ENCODE data around the gene CTBP1.

CTBP1 gene

DNA sequence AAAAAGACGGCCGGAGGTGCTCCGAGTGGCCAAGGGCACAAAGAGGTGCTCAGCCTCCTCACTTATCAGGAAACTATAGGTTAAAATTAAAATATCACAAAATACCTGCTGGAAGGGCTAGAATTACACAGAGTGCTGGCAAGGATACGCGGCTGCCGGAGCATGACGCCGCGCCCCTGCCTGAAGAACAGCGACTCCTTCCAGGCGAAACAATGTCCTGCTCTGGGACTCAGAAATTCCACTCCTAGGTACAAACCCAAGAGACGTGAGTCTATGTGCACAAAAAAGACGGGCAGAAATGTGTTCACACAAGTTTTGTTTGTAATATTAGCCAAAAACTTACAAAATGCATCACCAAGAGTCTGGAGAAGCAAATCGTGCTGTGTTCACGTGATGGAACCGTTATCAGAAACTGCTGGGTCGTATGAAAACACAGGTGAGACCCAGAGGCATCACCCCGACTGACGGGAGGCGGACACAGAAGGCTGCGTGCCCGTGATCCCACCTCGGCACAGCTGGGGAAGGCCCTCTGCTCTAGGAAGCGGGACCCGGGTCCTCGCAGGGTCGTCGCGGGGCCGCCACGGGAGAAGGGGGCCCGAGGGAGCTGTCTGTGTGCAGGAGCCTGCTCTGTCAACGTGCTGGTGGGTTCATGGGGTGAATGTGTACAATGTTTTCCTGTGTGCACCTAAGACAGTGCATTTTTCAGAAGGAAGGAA is 27.6 kb downstream of the CTBP1 start:
- DNase-seq = no peak

DNA sequence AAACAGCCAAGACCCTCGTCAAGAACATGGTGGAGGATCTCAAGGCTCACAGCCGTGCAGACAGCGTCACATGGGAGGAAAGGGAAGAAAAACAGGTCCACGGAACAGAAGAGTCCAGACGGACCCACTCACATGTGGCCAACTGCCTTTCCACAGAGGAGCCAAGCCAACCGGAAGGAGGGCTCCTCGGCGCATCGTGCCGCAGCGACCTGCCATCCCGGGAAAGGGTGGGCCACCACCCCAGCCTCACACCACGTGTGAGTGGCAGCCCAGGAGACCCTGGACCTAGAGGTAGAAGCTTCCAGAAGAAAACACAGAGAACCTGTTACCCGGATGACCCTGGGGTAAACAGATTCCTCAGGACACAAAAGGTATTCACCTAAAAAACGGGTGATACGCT is 28.4 kb downstream of the CTBP1 start:
- no peak for DNase-seq

DNA sequence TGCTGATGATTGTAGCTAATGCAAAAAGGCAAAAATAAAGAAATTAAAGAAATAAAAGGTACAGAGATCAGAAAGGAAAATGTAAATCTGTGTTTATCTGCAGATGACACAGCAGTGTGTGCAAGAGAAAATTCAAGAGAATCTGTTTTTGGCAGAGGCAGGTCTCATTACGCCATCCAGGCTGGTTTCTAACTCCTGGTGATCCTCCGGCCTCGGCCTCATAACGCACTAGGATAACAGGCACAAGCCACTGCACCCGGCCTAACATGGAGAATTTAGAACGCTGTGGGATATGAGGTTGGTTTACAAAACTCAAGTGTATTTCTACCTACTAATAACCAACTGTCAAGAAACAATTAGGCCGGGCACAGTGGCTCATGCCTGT is 29.4 kb downstream of the CTBP1 start:
- no peak for DNase-seq

DNA sequence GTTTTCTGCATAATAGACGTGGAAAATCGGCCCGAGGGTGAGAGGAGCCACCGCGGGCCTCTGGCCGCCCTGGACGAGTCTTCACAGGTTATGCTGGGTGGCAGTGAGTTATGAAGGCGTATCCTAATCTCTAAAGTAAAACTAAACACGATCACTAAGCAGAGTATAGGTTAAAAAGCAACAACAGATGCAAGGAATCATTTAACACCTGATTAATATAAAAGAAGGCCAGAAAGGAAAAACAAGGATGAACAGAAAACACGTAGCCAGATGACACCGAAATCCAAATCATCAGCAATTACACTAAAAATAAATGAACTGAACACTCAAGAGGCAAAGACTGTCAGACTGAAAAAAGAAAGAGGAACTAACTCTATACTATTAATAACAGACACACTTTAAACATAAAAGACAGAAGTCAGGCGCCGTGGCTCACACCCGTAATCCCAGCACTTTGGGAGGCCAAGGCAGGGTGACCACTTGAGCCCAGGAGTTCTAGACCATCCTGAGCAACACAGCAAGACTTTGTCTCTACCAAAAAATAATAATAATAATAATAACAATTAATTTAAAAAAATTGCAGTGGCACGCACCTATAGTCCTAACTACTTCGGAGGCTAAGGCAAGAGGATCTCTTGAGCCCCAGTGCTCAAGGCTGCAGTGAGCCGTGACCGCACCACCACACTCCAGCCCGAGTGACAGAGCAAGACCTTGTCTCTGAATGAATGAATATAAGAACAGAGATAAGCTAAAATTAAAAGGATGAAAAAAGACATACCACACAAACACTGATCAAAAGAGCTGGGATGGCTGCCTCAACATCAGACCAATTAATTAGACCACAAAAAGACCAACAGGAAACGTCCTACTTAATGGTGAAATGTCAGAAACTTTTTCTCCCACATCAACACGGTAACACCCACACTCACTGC is 30.0 kb downstream of the CTBP1 start:
- no peak for DNase-seq

DNA sequence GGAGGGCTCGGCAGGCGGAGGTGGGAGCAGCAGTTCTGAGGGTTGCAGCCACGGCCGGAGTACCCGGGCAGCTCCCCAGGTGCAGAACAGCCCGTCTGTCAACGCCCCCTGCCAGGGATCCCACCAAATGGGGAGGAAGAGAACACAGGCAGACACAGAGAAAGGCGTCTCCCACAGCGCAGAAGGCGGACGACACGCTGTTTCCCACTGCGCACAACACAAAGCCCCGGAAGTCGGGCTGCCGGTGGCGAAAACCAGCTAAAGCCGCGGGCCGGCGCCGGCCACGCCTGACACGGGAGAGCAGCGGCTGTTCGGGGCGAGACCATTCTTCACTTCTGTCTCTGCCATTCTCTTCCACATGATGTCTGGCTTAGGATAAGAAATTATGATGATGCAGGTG is 31.6 kb downstream of the CTBP1 start:
- no peak for DNase-seq

DNA sequence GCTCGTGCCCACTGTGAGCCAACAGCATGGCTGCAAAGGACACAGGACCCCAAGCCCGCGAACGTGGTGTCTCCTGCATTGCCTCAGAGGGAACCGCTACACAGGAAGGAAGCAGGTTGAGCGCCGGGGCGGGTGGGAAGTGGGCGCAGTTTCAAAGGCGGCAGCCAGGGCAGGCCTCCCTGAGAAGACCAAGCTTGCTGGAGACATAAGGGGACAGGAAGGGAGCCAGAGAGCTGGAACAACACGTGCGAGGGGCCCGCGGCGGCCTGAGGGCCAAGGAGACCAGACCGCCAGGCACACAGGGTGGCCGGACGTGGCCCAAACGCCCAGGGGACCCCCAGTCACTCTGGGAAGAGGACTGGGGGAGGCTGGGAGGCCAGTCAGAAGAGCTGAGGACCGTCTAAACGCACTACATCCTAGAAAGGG is 32.0 kb downstream of the CTBP1 start:
- DNase-seq = no peak

DNA sequence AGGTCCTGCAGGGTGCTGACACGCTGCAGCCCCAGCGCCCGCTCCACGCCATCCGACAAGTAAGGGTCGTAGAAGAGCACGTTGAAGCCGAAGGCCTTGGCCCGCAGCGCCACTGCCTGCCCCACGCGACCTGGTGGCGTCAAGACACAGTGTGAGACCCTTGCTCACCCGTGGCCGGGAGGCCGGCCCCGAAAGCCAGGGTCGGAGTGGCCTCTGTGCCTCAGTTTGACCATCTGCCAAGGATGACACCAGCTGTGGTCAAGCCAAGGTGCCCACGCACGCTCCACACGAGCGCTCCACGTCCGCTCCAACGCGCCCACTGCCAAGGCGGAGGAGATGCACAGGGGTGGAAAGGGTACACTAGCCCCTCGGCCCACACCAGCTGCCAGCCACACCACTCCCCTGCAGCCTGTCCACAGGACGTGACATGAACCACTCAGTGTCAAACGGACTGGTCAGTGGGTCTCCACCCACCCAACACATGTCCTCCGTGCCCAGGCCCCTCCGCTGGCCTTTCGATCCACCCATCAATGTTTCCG is 32.8 kb downstream of the CTBP1 start:
- no peak for DNase-seq

DNA sequence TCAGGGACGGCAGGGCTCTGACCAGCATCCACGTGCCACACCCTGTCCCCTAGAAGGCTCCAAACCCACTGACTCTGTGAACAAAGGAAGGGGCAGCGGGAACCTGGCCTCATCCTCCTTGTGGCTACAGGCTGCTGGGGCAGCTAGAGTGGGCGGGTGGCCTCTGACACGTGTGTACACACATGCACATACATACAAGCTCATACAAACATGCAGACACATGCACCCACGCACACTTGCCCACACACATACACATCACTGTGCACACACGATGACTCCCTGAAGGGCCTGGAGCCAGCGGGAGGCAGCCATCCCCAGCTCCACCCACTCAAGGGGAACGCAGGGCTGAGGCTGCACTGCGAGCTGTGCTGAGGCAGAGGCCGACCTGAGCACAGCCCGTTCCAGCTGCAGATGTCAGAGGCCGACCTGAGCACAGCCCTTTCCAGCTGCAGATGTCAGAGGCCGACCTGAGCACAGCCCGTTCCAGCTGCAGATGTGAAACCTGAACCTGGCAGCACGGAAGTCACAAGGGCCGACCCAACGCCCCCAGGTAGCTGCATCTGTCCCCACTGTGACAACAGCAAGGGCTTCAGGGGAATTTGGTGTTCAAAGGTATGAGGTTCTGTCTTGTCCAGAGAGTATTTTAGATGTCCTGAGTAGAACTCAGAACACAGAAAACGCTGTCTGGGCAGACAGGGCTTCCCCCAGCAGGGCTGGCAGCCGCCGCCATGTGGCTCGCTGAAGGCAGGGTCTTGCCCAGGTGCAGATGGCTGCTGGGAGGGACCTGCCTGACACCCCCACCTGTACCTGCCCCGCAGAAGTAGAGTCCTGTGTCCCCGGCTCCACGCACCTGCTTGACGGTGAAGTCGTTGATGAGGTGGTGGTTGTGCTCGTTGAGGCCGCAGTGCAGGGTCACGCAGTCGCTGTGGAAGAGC is 33.5 kb downstream of the CTBP1 start:
- no peak for DNase-seq

DNA sequence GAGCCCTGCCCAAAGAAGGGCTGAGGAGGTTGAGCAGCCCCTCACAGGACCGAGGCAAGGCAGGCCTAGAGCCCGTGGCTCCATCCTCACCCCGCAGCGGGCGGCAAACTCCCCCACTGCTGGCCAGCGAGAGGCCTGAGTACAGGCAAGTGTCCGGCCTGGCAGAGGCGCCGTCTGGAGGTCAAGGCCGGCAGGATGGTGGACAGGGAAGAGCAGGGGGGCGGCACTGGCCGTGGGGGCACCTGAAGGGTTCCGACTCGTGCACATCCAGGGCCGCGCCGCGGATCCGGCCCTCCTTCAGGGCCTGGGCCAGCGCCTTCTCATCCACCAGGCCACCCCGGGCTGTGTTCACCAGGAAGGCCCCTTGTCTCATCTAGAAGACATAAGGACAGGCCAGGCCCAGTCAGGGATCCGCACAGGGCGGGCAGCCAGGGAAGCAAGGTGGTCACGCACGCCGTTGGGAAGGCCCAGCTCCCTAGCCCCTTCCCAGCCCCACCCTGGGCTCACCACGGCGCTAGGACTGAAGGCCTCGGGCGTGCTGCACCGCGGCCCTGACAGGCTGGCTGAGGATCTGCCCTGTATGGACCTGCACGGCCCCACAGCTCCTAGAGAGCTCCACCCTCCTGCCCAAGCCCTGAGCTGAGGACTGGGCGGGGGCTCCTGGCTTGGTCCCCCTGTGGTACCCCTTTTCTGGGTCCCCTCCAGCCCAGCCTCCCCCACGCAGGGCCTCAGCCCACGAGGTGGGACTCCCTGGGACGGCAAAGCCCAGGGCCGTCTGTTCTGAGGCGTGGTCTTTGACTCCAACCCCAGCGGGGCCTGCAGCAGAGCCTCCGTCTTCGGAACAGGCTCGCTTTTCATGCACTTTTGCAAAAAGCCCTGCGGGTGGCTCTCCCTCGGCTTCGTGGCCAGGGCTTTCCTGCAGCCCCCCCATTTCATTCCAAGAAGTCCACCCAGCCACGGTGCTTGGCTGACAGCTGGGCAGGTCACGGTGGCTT is 34.5 kb downstream of the CTBP1 start:
- no peak for DNase-seq

DNA sequence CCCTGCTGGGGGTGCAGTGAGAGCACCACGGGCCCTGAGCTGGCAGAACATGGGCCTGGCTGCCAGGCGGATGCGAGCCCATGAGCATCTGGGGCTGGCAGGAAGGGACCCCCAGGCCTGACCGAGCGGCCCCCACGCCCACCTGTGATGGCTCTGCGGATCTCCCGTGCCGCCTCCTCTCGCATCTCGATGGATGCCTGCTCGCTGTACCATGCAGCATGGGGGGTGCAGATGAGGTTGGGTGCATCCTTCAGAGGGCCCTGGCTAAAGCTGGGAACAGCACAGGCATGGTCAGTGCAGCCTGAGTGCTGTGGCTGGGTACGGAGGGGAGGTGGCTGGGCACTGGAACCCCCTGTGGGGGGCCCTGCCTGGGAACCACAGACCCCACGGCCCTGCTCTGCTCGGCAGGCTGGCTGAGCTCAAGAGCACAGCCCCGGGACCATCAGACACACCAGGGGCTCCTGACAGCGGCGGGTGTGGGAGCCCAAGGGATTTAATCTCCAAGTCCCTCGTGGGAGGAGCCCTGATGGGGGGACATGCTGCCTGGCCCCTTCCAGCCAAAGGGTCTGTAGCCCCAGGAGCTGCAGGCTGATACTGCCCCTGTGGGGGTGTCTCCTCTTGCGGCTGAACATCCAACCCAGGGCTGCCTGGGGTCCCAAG is 35.5 kb downstream of the CTBP1 start:
- no peak for DNase-seq

DNA sequence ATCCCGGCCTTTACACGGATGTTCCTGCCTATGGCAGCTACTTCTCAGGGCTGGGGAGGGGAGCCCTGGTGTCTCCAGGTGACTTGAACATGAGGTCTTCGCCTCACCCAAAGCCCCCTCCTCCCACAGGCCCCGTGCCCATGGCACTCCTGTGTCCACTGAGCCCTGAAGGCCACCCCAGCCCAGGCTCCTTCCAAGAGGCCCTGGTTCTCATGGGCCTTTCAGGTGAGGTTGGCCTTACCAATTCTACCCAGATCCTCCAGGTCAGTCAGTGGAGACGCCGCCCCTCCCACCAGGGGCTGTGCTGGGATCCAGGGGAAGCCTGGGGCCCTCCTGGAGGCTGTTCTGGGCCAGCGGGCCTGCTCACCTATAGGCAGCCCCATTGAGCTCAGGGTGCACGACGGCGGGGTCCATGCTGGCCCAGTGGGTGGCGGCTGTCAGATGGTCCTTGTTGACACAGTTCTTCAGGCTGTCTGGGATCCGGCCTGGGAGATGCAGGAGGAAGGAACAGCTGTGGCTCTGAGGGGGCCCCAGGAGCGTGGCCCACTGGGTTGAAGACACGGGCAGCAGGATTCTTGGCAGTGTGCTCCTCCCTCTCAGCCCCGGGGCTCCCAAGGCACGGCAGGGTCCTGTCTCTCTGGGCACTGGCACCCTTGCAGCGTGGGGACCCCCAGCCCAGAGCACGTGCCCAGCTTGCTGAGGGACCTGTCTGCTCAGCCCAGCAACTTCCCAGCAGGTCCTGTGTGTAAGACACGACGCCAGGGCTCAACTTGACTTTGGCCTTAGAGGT is 36.2 kb downstream of the CTBP1 start:
- DNase-seq = no peak

DNA sequence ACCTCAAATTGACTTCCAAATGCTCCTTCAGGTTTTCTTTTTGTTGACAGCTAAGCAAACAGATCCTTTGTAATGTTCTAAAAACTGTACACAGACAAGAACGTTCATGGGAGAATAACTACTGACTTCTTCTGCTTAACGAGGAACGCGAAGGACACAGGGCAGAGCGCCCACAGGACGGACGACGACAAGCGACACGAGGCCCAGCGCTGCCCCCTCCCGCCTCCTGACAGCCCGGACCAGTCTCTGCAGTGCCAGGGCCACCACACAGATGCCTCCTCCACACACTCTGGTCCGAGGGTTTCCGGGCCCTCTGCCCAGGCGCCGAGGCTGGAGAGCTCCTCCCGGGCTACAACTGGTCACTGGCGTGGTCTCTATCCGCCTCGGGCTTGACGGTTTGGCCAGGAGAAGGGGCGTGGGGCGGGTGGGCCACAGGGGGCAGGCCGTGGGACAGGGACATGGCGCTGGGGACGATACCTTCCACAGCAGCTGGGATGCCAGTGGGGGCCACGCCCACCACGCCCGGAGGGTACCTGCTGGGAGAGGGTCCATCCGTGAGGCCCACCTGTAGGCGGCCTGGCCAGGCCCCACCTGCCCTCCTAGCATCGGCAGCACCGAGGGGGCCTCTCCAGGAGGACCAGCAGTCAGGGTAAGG is 36.9 kb downstream of the CTBP1 start:
- DNase-seq = no peak

DNA sequence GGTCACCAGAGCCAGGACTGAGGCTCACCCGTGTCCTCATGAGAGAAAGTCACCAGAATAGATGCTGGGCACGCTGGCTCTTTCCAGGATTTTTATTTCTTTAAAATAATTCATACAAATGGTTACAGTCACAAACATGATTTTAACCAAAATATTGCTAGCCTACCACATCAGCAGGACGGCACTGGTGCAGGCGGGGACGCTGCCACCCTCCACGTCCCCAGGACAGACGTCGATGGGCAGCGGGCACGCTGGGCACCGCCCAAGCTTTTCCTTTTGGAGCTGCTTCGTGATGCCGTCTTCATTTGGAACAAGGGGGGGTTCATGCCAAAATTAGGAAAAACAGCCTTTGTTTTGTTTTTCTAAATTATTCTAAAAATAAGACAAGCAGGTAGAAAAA is 37.6 kb downstream of the CTBP1 start:
- DNase-seq = no peak

DNA sequence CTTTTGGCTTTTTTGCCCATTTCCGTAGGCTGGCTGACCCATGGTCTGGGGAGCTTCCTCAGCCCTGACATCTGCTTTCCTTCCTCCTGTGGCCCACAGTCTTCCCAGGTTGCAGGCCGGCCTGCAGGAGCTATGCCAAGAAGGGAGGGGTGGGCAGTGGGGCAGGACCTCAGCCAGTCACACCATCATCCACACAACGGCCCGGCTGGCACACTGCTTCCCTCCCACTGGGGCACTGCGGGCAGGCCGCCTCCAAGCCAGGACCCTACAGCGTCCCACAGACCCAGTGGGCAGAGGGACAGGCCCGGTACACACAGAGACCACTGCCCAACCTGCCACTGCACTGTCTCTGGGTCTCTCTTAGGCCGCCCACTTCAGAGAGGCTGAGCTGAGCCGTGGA is 38.0 kb downstream of the CTBP1 start:
- no peak for DNase-seq

DNA sequence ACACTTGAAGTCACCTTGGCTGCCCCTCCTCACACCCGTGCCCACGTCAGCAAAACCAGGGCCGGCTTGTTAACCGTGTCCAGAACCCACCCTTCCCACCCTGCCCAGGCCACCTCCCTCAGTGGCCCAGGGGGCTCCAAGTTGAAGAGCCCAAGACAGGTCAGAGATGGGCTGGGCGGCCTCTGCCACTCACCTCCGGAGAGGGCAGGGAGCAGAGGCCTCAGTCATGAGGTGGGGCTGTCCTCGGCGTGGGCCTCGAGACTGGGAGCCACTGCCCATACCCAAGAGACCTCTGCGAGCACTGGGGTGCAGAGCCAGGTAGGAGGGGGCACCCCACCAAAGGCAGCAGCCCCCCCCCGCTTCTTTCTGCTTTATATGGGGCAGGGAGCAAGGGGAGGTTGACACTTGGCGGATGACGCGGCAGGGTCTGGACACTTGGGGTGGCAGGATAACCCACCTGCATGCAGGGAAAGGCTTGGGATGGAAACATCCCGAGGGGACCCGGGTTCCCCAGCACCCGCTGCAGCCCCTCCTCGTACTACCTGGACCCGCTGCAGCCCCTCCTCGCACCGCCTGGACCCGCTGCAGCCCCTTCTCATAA is 38.6 kb downstream of the CTBP1 start:
- DNase-seq = no peak

DNA sequence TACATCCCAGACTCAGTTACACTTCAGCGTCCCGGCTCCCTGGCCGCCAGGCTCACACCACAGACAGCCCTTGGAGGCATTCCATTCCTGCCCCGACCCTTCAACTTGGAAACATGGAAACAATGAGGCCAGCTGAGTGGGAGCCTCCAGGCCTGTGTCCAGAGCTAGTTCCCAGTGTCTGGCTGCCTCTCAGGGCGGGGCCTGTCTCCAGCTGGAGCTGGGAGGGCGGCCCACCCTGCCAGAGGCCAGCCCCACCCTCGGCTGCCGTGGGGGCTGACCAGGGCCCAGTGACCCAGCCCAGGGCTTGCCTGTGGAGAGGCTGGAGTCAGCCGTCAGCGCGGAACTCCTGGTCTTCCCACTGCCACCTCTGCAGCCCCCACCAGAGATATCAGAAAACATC is 39.1 kb downstream of the CTBP1 start:
- DNase-seq = no peak

DNA sequence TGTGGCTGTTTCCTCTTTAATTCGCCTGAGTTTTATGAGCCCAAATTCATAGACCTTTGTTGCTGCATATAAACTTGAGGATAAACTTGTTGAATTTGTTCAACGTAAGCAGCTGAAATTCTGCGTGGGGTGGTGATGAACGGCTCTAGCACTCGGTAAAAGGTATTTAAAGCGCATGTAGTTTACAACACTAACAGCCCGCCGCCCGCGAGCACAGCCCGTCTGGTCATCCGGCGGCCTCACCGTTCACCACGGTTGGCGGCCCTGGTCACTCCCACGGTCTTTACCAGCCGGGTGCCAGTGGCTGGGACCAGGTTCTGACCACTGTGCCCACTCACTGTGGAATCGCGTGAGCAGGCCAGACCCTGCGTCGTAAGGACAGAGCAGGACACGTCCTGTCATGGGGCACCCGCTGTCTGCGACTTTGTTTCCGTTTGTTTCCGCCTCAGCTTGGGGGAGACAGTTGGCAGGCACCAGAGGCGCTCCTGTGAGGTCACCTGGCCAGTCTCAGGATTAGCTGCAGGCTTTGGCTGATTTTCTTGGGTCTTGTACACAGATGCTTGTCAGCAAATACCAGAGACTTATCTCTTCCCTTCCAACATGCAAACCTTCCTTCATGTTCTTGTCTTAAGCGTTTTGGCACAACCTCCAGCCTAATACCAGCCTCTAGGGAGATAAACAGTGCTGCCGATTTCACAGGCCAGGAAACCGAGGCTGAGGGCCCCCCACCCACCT is 39.8 kb downstream of the CTBP1 start:
- no peak for DNase-seq

DNA sequence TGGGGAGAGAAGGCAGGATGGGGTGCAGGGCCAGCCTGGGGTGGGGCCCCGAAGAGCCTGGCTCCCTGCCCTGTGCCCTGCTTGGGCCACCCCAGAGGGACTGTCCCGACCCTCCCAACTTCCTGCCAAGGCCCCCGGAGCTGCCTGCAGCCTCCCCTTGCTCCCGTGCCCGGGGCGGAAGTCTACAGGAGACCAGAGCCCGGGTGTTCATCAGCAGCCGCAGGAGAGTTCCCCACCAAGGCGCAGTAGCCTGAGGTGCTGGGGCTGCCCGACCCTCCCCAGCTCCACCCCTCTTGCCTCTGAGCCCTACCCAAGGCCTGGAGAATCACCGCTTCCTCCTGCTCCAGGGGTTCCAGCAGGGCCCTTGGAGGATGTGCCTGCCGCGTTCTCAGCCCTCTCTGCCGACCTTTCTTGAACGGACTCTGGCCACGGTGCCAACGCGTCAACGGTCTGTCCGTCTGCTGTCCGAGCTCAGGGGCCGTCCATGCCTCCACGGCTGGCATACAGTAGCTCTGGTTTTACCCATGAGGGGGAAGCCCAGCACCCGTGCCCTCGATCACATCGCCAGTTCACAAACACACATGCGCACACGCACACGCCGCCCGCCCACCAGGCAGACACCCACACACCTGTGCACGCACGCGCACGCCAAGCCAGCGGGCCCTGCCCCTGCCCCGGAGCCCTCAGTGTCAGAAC is 40.5 kb downstream of the CTBP1 start:
- DNase-seq = no peak
